CD8-positive, alpha-beta memory T cell (primary cell): Measurements from ENCODE around the gene TBC1D2B. TPM values are rescaled to one million over a fixed set of nuclear protein-coding genes. Genes with fewer than 3 reads are reported as not detected.

Source experiments
- CTCF ChIA-PET: fragments of 350-600 bp; sonication (Branson Sonifier 250); formaldehyde crosslinking; loops from one replicate; lab custom pipeline; 2021; ENCODE audit warnings: antibody characterized with exemption; lab: Charles Lee
- POLR2A ChIA-PET: fragments of 350-600 bp; sonication (Branson Sonifier 250); formaldehyde crosslinking; loops from one replicate; lab custom pipeline; 2021; ENCODE audit warnings: antibody characterized with exemption; lab: Charles Lee
- DNase-seq, 5 donors: peaks; one replicate each; pipeline versions ENCODE4 v3.0.0 to v3.0.0-alpha.2; 2020 to 2022; ENCODE audit warnings: mixed read lengths in 1 of 5
- H3K27ac ChIP-seq: one replicate; pipeline ENCODE4 v1.7.0; 2013; ENCODE audit warnings: low read depth, mild to moderate bottlenecking, low read length, moderate library complexity
- H3K27me3 ChIP-seq: 2 replicates; pipeline ENCODE4 v1.7.0; 2013; ENCODE audit warnings: low read length, mild to moderate bottlenecking; ENCODE audit not compliant: insufficient read depth, poor library complexity, severe bottlenecking
- H3K36me3 ChIP-seq: 2 replicates; pipeline ENCODE4 v1.7.0; 2013; ENCODE audit warnings: mild to moderate bottlenecking, low read length, moderate library complexity; ENCODE audit not compliant: insufficient read depth
- H3K4me1 ChIP-seq: 2 replicates; pipeline ENCODE4 v1.7.0; 2013; ENCODE audit warnings: mild to moderate bottlenecking, low read length, moderate library complexity; ENCODE audit not compliant: insufficient read depth
- H3K4me3 ChIP-seq: 2 replicates; pipeline ENCODE4 v1.7.0; 2013; ENCODE audit warnings: mild to moderate bottlenecking, low read length
- H3K9me3 ChIP-seq: 2 replicates; pipeline ENCODE4 v1.7.0; 2013; ENCODE audit warnings: mild to moderate bottlenecking, low read length
- H3K27ac Mint-ChIP-seq, 8 donors: one replicate each; pipeline ENCODE4 v1.8.0; 2020 to 2021; ENCODE audit warnings: mixed read lengths in 8 of 8, mild to moderate bottlenecking in 6 of 8, inconsistent platforms in 3 of 8, moderate library complexity in 3 of 8
- H3K27me3 Mint-ChIP-seq, 2 donors: one replicate each; pipeline ENCODE4 v1.8.0; 2020 to 2021; ENCODE audit warnings: mixed read lengths in 2 of 2, mild to moderate bottlenecking in 1 of 2, moderate library complexity in 1 of 2
- H3K36me3 Mint-ChIP-seq, 3 donors: one replicate each; pipeline ENCODE4 v1.8.0; 2020 to 2021; ENCODE audit warnings: mixed read lengths in 3 of 3, inconsistent platforms in 1 of 3, mild to moderate bottlenecking in 1 of 3
- H3K4me1 Mint-ChIP-seq, 3 donors: one replicate each; pipeline ENCODE4 v1.8.0; 2020 to 2021; ENCODE audit warnings: mixed read lengths in 3 of 3, inconsistent platforms in 1 of 3, mild to moderate bottlenecking in 1 of 3
- H3K4me3 Mint-ChIP-seq, 7 donors: one replicate each; pipeline ENCODE4 v1.8.0; 2020 to 2021; ENCODE audit warnings: mixed read lengths in 7 of 7, mild to moderate bottlenecking in 6 of 7, moderate library complexity in 4 of 7, inconsistent platforms in 2 of 7
- H3K9me3 Mint-ChIP-seq, 5 donors: one replicate each; pipeline ENCODE4 v1.8.0; 2020 to 2022; ENCODE audit warnings: mixed read lengths in 5 of 5, mild to moderate bottlenecking in 3 of 5, moderate library complexity in 2 of 5, inconsistent platforms in 1 of 5
- polyA plus RNA-seq: library from polyadenylated mRNA; unstranded; fragments of 300-500 nt; fragmentation: Illumina TruSeq; gene quantifications from one replicate; pipeline ENCODE4 v1.2.3, GENCODE V29; 2021
- total RNA-seq, 2 experiments: library from RNA; stranded (reverse); gene quantifications; one replicate each; pipeline ENCODE4 v1.2.3, GENCODE V29; 2021

Gene TBC1D2B
- total and polyA plus RNA-seq, 3 experiments from 2014 or later: 26.4 to 41.1 (median 40.1) TPM

- peak overlapping the region; percentile 95 to 99 (median 98) for H3K27ac Mint-ChIP-seq
- peak overlapping the region; percentile 95 to 100 (median 99) for H3K4me3 Mint-ChIP-seq
- H3K9me3 Mint-ChIP-seq: no peaks in the 10 kb centered on the region
- POLR2A ChIA-PET: interaction anchor here (1.1 to 1.5 kb wide), 4 partner anchors 8 to 42 kb away, joined by 4 to 7 read pairs (median 6); no protein-coding TSS in a partner anchor
- H3K9me3 ChIP-seq: no peaks in the 10 kb centered on the region
- no peaks in the 10 kb centered on the region for H3K27me3 ChIP-seq
- H3K4me1 Mint-ChIP-seq: peaks cover 51 to 64% (median 53%) of the 10 kb centered on the region in 3 donors
- H3K36me3 Mint-ChIP-seq: peaks cover 0 to 19% (median 5%) of the 10 kb centered on the region in 3 donors
- peak overlapping the region; percentile 79 for H3K4me3 ChIP-seq
- H3K36me3 ChIP-seq: no peaks in the 10 kb centered on the region
- peaks cover 41% of the 10 kb centered on the region for H3K4me1 ChIP-seq
- CTCF ChIA-PET: interaction anchor here (1.0 to 2.9 kb wide), 8 partner anchors 14 to 117 kb away, joined by 3 to 8 read pairs (median 3); no protein-coding TSS in a partner anchor
- no peaks in the 10 kb centered on the region for H3K27me3 Mint-ChIP-seq
- peak overlapping the region; percentile 72 for H3K27ac ChIP-seq
- peak in 1 of 5 donors; percentile 33 for DNase-seq
Observed at GRCh38 chr15:78076231-78077052, 1.1 kb downstream of the TBC1D2B start.

DNA sequence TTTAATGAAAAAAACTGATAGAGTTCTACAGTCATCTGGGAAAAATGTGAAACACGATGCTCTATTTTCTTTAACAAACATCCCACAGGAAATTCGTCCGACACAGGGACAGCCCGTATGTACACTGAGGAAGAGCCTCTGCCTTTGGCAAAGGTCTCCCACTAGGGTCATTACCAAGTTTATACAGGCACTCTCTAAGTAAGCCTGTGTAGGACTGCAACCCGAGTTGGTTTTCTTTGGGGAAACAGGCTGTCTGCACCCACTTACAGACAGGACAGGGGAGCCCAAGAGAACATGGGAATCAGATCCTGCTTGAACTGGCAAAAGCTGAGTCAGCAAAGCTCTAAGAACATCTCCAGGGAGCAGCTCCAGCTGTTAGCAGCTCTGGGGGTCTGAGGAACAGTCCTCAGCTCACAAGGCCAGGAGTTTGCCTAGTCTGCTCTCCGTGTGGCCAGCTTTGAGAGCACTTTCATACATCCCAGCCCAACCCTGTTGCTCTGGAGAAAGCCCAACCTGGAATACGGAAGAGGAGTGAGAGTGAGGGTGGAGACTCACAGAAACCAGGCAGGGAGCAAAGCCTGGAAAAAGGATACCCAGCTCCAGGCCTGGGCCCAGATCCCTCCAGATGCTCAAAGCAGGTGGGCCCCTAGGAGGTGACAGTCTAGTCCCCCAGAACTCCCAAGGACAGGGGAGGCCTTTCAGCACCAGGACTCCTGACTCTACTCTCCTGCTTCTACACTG lies 1.9 kb downstream of the TBC1D2B start:
- no peaks in the 10 kb centered on the region for H3K27me3 Mint-ChIP-seq
- no peaks in the 10 kb centered on the region for H3K9me3 Mint-ChIP-seq
- no peaks in the 10 kb centered on the region for H3K27me3 ChIP-seq
- no peak overlapping the region for H3K27ac ChIP-seq
- H3K36me3 Mint-ChIP-seq: peaks cover 0 to 21% (median 5%) of the 10 kb centered on the region in 3 donors
- H3K36me3 ChIP-seq: no peaks in the 10 kb centered on the region
- peak overlapping the region; percentile 80 to 99 (median 97) for H3K27ac Mint-ChIP-seq
- peak overlapping the region; percentile 79 for H3K4me3 ChIP-seq
- H3K4me1 Mint-ChIP-seq: peaks cover 54 to 69% (median 56%) of the 10 kb centered on the region in 3 donors
- DNase-seq: peak in 1 of 5 donors; percentile 43
- peaks cover 48% of the 10 kb centered on the region for H3K4me1 ChIP-seq
- ChIA-PET CTCF (interaction anchor here (1.0 to 2.9 kb wide), 7 partner anchors 14 to 116 kb away, joined by 3 to 8 read pairs (median 3); no protein-coding TSS in a partner anchor), POLR2A (interaction anchor here (1.1 to 1.3 kb wide), 2 partner anchors 26 to 41 kb away, joined by 4 to 7 read pairs; no protein-coding TSS in a partner anchor)
- peak overlapping the region; percentile 95 to 100 (median 99) for H3K4me3 Mint-ChIP-seq
- no peaks in the 10 kb centered on the region for H3K9me3 ChIP-seq

DNA sequence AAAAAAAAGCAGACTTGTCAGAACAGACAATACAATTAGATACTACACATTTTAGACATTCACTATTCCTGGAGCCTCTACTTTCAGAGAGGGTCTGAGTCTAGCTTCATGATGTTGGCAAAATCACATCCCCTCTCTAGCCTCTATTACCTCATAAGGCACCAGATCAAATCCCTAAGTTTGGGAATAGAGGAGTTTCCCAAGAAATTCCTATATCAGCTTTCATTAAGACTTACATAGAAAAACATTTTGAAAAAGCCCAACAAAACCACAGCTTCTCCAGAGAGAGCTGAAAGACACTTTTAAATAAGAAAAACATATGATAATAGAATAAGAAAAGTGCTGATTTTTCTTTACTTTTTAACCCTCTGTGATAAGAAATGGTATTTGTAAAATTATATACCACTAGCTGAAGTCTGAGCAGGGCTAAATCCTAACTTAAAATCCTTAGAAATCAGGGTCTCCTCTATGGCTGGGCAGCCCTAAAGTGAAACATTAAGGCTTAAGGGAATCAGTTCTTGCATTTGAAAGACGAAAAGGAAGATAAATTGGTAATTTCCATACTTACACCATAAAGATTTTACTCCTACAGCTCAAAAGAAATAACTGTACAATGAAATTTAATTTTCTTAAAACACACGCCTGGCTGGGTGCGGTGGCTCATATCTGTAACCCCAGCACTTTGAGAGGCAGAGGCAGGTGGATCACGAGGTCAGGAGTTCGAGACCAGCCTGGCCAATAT lies 4.3 kb downstream of the TBC1D2B start:
- CTCF ChIA-PET: interaction anchor here (0.8 to 3.3 kb wide), 7 partner anchors 14 to 54 kb away, joined by 3 to 15 read pairs (median 4); no protein-coding TSS in a partner anchor

GRCh38 chr15:78072080-78072892 lies 5.2 kb downstream of the TBC1D2B start:
- peak overlapping the region; percentile 8 for H3K4me3 ChIP-seq
- ChIA-PET CTCF (interaction anchor here (0.8 to 3.3 kb wide), 7 partner anchors 13 to 53 kb away, joined by 3 to 15 read pairs (median 4); no protein-coding TSS in a partner anchor), POLR2A (interaction anchor here (1.2 to 3.6 kb wide), 2 partner anchors 22 to 38 kb away, joined by 3 to 9 read pairs; no protein-coding TSS in a partner anchor)
- H3K36me3 ChIP-seq: no peaks in the 10 kb centered on the region
- no peaks in the 10 kb centered on the region for H3K9me3 ChIP-seq
- H3K9me3 Mint-ChIP-seq: no peaks in the 10 kb centered on the region
- peaks cover 47 to 57% (median 50%) of the 10 kb centered on the region in 3 donors for H3K4me1 Mint-ChIP-seq
- H3K27me3 Mint-ChIP-seq: peaks cover 0 to 1% of the 10 kb centered on the region in 2 donors
- H3K27me3 ChIP-seq: no peaks in the 10 kb centered on the region
- peak in 2 of 5 donors; percentile 53 to 65 for DNase-seq
- peak overlapping the region; percentile 3 for H3K27ac ChIP-seq
- peaks cover 75% of the 10 kb centered on the region for H3K4me1 ChIP-seq
- H3K27ac Mint-ChIP-seq: peak overlapping the region; percentile 24 to 95 (median 82)
- peaks cover 0 to 19% (median 5%) of the 10 kb centered on the region in 3 donors for H3K36me3 Mint-ChIP-seq
- peak overlapping the region; percentile 13 to 79 (median 61) for H3K4me3 Mint-ChIP-seq

More for the DNA sequence above, 4.3 kb downstream of the TBC1D2B start:
- H3K9me3 ChIP-seq: no peaks in the 10 kb centered on the region
- POLR2A ChIA-PET: interaction anchor here (1.2 to 3.6 kb wide), 2 partner anchors 23 to 39 kb away, joined by 3 to 9 read pairs; no protein-coding TSS in a partner anchor
- H3K27ac ChIP-seq: no peak overlapping the region
- H3K27me3 ChIP-seq: no peaks in the 10 kb centered on the region
- H3K4me3 ChIP-seq: peak overlapping the region; percentile 8
- DNase-seq: no peak
- peak overlapping the region; percentile 64 to 95 (median 82) for H3K27ac Mint-ChIP-seq
- H3K9me3 Mint-ChIP-seq: no peaks in the 10 kb centered on the region
- H3K36me3 Mint-ChIP-seq: peaks cover 0 to 21% (median 5%) of the 10 kb centered on the region in 3 donors
- peaks cover 71% of the 10 kb centered on the region for H3K4me1 ChIP-seq
- H3K27me3 Mint-ChIP-seq: peaks cover 0 to 1% of the 10 kb centered on the region in 2 donors
- H3K4me1 Mint-ChIP-seq: peaks cover 51 to 62% (median 55%) of the 10 kb centered on the region in 3 donors
- no peaks in the 10 kb centered on the region for H3K36me3 ChIP-seq
- peak overlapping the region; percentile 29 to 79 (median 61) for H3K4me3 Mint-ChIP-seq

GRCh38 chr15:78071383-78071782 lies 6.1 kb downstream of the TBC1D2B start:
- POLR2A ChIA-PET: interaction anchor here (1.0 to 3.6 kb wide), 2 partner anchors 9 to 21 kb away, joined by 3 to 9 read pairs; no protein-coding TSS in a partner anchor
- Histone ChIP-seq H3K27me3 (no peaks in the 10 kb centered on the region), H3K4me3 (no peak overlapping the region), H3K36me3 (no peaks in the 10 kb centered on the region), H3K4me1 (peaks cover 83% of the 10 kb centered on the region), H3K9me3 (no peaks in the 10 kb centered on the region), H3K27ac (no peak overlapping the region)
- peaks cover 43 to 53% (median 49%) of the 10 kb centered on the region in 3 donors for H3K4me1 Mint-ChIP-seq
- peak overlapping the region in 4 of 7 donors; percentile 16 to 73 (median 35) for H3K4me3 Mint-ChIP-seq
- DNase-seq: no peak
- peaks cover 0 to 14% (median 5%) of the 10 kb centered on the region in 3 donors for H3K36me3 Mint-ChIP-seq
- H3K9me3 Mint-ChIP-seq: no peaks in the 10 kb centered on the region
- H3K27ac Mint-ChIP-seq: peak overlapping the region; percentile 24 to 95 (median 84)
- peaks cover 0 to 1% of the 10 kb centered on the region in 2 donors for H3K27me3 Mint-ChIP-seq
- CTCF ChIA-PET: interaction anchor here (1.5 to 5.1 kb wide), 6 partner anchors 9 to 37 kb away, joined by 4 to 31 read pairs (median 12); no protein-coding TSS in a partner anchor

DNA sequence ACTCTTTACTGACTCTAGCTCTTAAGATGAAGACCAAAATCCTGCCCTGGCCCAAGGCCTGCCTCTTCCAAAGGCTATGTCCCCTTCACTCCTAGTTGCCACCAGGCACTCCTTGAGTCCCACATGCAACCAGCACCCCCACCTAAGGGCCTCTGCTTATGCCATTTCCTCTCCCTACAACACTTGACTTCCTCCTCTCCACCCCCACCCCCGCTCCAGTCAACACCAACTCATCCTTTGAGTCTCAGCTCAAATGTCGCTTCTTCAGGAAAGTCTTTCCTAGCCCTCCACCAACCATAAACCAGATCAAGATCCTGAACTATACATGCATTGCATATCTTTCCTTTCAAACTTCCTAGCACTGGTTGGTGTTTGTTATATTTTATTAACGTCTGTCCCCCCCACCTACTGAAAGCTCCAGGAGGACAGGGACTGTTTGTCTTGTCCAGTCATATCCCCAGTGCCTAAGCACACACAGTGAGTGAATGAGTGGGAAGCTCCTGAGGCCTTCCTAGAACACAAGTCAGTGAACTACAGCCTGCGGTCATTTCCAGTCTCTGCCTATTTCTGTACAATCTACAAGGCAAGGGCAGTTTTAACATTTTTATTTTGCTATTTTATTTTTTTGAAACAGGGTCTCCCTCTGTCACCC lies 7.3 kb downstream of the TBC1D2B start:
- Histone ChIP-seq H3K4me3 (peak overlapping the region; percentile 43), H3K36me3 (no peaks in the 10 kb centered on the region), H3K27me3 (no peaks in the 10 kb centered on the region), H3K4me1 (peaks cover 83% of the 10 kb centered on the region), H3K9me3 (no peaks in the 10 kb centered on the region), H3K27ac (no peak overlapping the region)
- no peak for DNase-seq
- ChIA-PET CTCF (interaction anchor here (1.0 to 5.8 kb wide), 10 partner anchors 8 to 85 kb away, joined by 3 to 31 read pairs (median 4); no protein-coding TSS in a partner anchor), POLR2A (interaction anchor here (0.5 to 3.0 kb wide), 6 partner anchors 12 to 1022 kb away, joined by 3 to 16 read pairs (median 7); no protein-coding TSS in a partner anchor)
- H3K4me3 Mint-ChIP-seq: peak overlapping the region in 4 of 7 donors; percentile 66 to 86 (median 84)
- peak overlapping the region in 1 of 8 donors; percentile 95 for H3K27ac Mint-ChIP-seq
- peaks cover 0 to 1% of the 10 kb centered on the region in 2 donors for H3K27me3 Mint-ChIP-seq
- H3K36me3 Mint-ChIP-seq: peaks cover 0 to 13% (median 5%) of the 10 kb centered on the region in 3 donors
- H3K9me3 Mint-ChIP-seq: no peaks in the 10 kb centered on the region
- H3K4me1 Mint-ChIP-seq: peaks cover 31 to 41% (median 37%) of the 10 kb centered on the region in 3 donors
